Measurements from ENCODE around the gene RNF112.

DNA sequence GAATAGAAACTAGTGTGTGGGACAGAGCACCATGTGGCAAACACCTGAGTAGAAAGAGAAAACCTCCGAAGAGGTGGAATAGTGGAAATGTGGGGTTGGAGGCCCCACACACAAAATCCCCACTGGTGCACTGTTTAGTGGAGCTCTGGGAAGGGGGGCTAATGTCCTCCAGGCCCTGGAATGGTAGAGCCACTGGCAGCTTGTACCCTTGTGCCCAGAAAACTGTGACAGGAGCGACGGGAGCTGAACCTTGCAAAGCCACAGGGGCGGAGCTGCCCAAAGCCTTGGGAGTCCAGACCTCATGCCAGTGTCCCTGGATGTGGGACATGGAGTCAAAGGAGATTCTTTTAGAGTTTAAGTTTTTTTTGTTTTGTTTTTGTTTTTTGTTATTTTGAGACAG, 50.6 kb downstream of the RNF112 start:
- TF ChIP-seq CTCF (conservative IDR thresholded peaks at IDR 0.05 in 1 of 2, IDR thresholded peaks at IDR 0.05 in 1 of 2; ENCODE audit: extremely low read depth in 1 of 2, insufficient read depth in 1 of 2, low read depth in 1 of 2, low read length in 2 of 2) (no peak), EZH2 (IDR thresholded peaks at IDR 0.05; ENCODE audit: borderline replicate concordance, low read length) (no peak)
